ENCODE results near the gene PRKCA.

Gene PRKCA

GRCh38 chr17:66739553-66739952 is 437.1 kb downstream of the PRKCA start:
- DNase-seq (ENCODE audit: low read depth in 2 of 2): no peak

GRCh38 chr17:66740226-66740625 is 437.8 kb downstream of the PRKCA start:
- DNase-seq (ENCODE audit: low read depth in 2 of 2): no peak

GRCh38 chr17:66743511-66743910 is 441.1 kb downstream of the PRKCA start:
- DNase-seq (ENCODE audit: low read depth in 2 of 2): no peak

GRCh38 chr17:66746736-66747135 is 444.3 kb downstream of the PRKCA start:
- DNase-seq (ENCODE audit: low read depth in 2 of 2): no peak

GRCh38 chr17:66747578-66748275 is 445.3 kb downstream of the PRKCA start:
- no peak for DNase-seq (ENCODE audit: low read depth in 2 of 2)

GRCh38 chr17:66748578-66748977 is 446.2 kb downstream of the PRKCA start:
- DNase-seq (ENCODE audit: low read depth in 2 of 2): no peak

- DNase-seq (ENCODE audit: low read depth in 2 of 2): no peak
These were observed 446.9 kb downstream of the PRKCA start for GRCh38 chr17:66749217-66749832.

- DNase-seq (ENCODE audit: low read depth in 2 of 2): no peak
These were observed 447.7 kb downstream of the PRKCA start for GRCh38 chr17:66750116-66750515.

GRCh38 chr17:66750781-66751543 is 448.5 kb downstream of the PRKCA start:
- no peak for DNase-seq (ENCODE audit: low read depth in 2 of 2)

GRCh38 chr17:66751771-66752170 is 449.4 kb downstream of the PRKCA start:
- DNase-seq (ENCODE audit: low read depth in 2 of 2): no peak

- DNase-seq (ENCODE audit: low read depth in 2 of 2): no peak
These were observed 450.0 kb downstream of the PRKCA start for GRCh38 chr17:66752411-66752810.

- DNase-seq (ENCODE audit: low read depth in 2 of 2): no peak
These were observed 450.9 kb downstream of the PRKCA start for GRCh38 chr17:66753126-66753920.

GRCh38 chr17:66755101-66755943 is 452.9 kb downstream of the PRKCA start:
- DNase-seq (ENCODE audit: low read depth in 2 of 2): no peak

- DNase-seq (ENCODE audit: low read depth in 2 of 2): no peak
These were observed 453.5 kb downstream of the PRKCA start for GRCh38 chr17:66755944-66756290.

- no peak for DNase-seq (ENCODE audit: low read depth in 2 of 2)
These were observed 457.9 kb downstream of the PRKCA start for GRCh38 chr17:66760324-66760723.

- no peak for DNase-seq (ENCODE audit: low read depth in 2 of 2)
These were observed 459.9 kb downstream of the PRKCA start for GRCh38 chr17:66762276-66762675.

- no peak for DNase-seq (ENCODE audit: low read depth in 2 of 2)
These were observed 460.6 kb downstream of the PRKCA start for GRCh38 chr17:66763056-66763455.

- no peak for DNase-seq (ENCODE audit: low read depth in 2 of 2)
These were observed 462.1 kb downstream of the PRKCA start for GRCh38 chr17:66764506-66764905.

GRCh38 chr17:66767154-66767933 is 464.9 kb downstream of the PRKCA start:
- no peak for DNase-seq (ENCODE audit: low read depth in 2 of 2)

- no peak for DNase-seq (ENCODE audit: low read depth in 2 of 2)
These were observed 467.5 kb downstream of the PRKCA start for GRCh38 chr17:66769911-66770310.

Data from activated CD4-positive, alpha-beta T cell treated with anti-CD3 and anti-CD28 coated beads for 24 hours (primary cell).